Heart left ventricle (tissue), 13 donors: ENCODE results near the gene SPNS2.

Experiments used
- POLR2A ChIP-seq, 2 donors: fragments of 450-650 bp; IDR thresholded peaks; one replicate each; pipeline ENCODE4 v1.6.1; 2017; ENCODE audit warnings: antibody characterized with exemption in 2 of 2, mild to moderate bottlenecking in 2 of 2, moderate library complexity in 2 of 2
- TF ChIP-seq, protein P1 (sequence below), 12 donors: fragments of 200-600 bp; sonication (generic) in 4 of 12; IDR thresholded peaks; one replicate each; pipeline versions ENCODE4 v1.5.0 to v1.8.0; 2018 to 2022; ENCODE audit warnings: antibody characterized with exemption in 12 of 12, mild to moderate bottlenecking in 5 of 12
- donor health status: ischemic (EF 13 %, LVEDD 7.1; RV severe dilation, severe dysfunction).
- donor health status: DM: no; HTN: yes; CAD: no.
- donor health status: DM: no; HTN: no; CAD: no.
- donor health status: ischemic (EF 25% LVEDD 6.9; RV normal size, moderate dysfunction).
- donor health status: ischemic (EF 25% LVEDD 5.7; RV mildly dilated, moderate dysfunction).
- donor health status: ischemic (EF 35%, LVEDD 5.7; RV mildly dilated, moderate dysfunction).
- donor health status: nonischemic (EF 11% LVEDD 7.7; RV severe dilation, severe dysfunction).
- donor health status: DM: yes; HTN: yes; CAD: no.
- donor health status: PGD.
- donor health status: ischemic (EF 29% LVEDD 5.4; RV normal size, mild dysfunction).
- donor health status: nonischemic (EF 23%, LVEDD 6.1; RV moderate dilation, normal function).

- TF ChIP-seq POLR2A (IDR thresholded peaks at IDR 0.05), result no peak
- TF ChIP-seq, protein P1, sequence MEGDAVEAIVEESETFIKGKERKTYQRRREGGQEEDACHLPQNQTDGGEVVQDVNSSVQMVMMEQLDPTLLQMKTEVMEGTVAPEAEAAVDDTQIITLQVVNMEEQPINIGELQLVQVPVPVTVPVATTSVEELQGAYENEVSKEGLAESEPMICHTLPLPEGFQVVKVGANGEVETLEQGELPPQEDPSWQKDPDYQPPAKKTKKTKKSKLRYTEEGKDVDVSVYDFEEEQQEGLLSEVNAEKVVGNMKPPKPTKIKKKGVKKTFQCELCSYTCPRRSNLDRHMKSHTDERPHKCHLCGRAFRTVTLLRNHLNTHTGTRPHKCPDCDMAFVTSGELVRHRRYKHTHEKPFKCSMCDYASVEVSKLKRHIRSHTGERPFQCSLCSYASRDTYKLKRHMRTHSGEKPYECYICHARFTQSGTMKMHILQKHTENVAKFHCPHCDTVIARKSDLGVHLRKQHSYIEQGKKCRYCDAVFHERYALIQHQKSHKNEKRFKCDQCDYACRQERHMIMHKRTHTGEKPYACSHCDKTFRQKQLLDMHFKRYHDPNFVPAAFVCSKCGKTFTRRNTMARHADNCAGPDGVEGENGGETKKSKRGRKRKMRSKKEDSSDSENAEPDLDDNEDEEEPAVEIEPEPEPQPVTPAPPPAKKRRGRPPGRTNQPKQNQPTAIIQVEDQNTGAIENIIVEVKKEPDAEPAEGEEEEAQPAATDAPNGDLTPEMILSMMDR (IDR thresholded peaks at IDR 0.05), result no peak
These were observed 55.8 kb downstream of the SPNS2 start for GRCh38 chr17:4554441-4554996.
